ENCODE results near the gene DISC1.

DNA sequence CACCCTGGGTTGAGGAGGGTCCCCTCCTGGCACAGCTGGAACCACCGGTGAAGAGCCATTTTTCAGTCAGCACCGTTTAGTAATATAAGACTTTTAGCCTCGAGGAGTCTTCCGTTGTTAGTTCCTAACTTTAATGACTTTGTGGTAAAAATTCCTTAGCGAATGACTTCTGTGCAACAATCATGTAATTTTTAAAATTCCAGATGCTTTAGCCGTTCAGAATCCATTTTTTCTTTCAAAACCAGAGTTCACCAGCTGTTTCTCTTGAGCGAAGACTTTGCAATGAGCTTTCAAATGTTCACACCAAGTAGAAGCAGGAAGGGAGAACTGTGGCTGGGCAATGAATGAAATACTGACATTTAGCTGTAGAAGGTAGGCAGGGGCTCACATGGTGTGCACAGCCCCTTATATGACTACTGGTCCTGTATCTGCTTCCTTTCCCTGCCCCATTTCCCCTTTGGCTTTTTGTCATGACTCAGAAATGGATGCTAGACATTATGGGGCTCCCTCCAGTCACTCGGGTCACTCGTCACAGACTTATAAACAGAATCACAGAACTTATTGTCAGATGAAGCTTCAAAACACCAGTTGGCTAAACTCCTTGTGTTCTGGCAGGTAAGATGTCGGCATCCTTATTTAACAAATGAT lies 4.1 kb downstream of the DISC1 start:
- no peak for TF ChIP-seq CTCF (IDR thresholded peaks at IDR 0.05; ENCODE audit: low read length)
- no peak for TF ChIP-seq EZH2 (IDR thresholded peaks at IDR 0.05; ENCODE audit: borderline replicate concordance, low read length)

Data from OCI-LY1 (cell line).